Psoas muscle (tissue), 8 donors: ENCODE measurements around the gene KCNK2. TPM values are rescaled to one million over a fixed set of nuclear protein-coding genes. Genes with fewer than 3 reads are reported as not detected.

Source experiments
- ATAC-seq, 4 donors: fragments of 200-7000 bp; cut with Tn5 transposase; one replicate each; pipeline ENCODE4 v1.9.1; 2020; ENCODE audit warnings: moderate library complexity in 3 of 4, mild to moderate bottlenecking in 2 of 4
- DNase-seq, 2 donors: peaks; one replicate each; pipeline ENCODE4 v3.0.0-alpha.2; 2020
- H3K27ac ChIP-seq: fragments of 200-600 bp; one replicate; pipeline ENCODE4 v1.8.0; 2022
- H3K27me3 ChIP-seq, 3 donors: fragments of 200-600 bp in 1 of 3; one replicate each; pipeline versions ENCODE4 v1.6.1 to v1.8.0; 2013 to 2022; ENCODE audit warnings: low read length in 2 of 3, mild to moderate bottlenecking in 2 of 3, moderate library complexity in 1 of 3; ENCODE audit not compliant: insufficient read depth in 3 of 3
- H3K36me3 ChIP-seq, 2 donors: fragments of 200-600 bp in 1 of 2; one replicate each; pipeline versions ENCODE4 v1.6.1 to v1.8.0; 2013 to 2022; ENCODE audit warnings: low read depth in 1 of 2, mild to moderate bottlenecking in 1 of 2, moderate library complexity in 1 of 2; ENCODE audit not compliant: insufficient read depth in 1 of 2
- H3K4me1 ChIP-seq: fragments of 200-600 bp; one replicate; pipeline ENCODE4 v1.8.0; 2022
- H3K4me3 ChIP-seq: fragments of 200-600 bp; one replicate; pipeline ENCODE4 v1.8.0; 2022; ENCODE audit warnings: mild to moderate bottlenecking
- H3K9me3 ChIP-seq: fragments of 200-600 bp; one replicate; pipeline ENCODE4 v1.8.0; 2022
- CTCF ChIP-seq: fragments of 200-600 bp; IDR thresholded peaks from one replicate; pipeline ENCODE4 v1.8.0; 2022; ENCODE audit warnings: antibody characterized with exemption
- WGBS, 3 donors: extraction: QIAGEN DNeasy Blood & Tissue Kit; methylation state at CpG; one replicate each; pipeline versions ENCODE4 v1.1.6 to v1.1.7; 2013; 5-methylcytosine and 5-hydroxymethylcytosine counted together
- intact Hi-C, 2 donors: fragments of 100-400 bp; cut with DNase I; formaldehyde crosslinking; loops; one replicate each; pipeline versions ENCODE4 v1.11.0 to v1.14.2; 2022
- polyA plus RNA-seq, 3 donors: library from polyadenylated mRNA; stranded (reverse); fragments of 200-250 nt; gene quantifications; one replicate each; pipeline ENCODE4 v1.2.3, GENCODE V29; 2013
- total RNA-seq, 4 donors: library from RNA; stranded (reverse); fragmentation: NEBNext Ultra II Directional in 2 of 4; extraction: Animal tissue kit (Norgen Biotek cat#: 25700) in 2 of 4; gene quantifications; one replicate each; pipeline versions ENCODE4 v1.2.1 to v1.2.4, GENCODE V29; 2021 to 2023
- donor health status: healthy with polysubstance abuse.
- donor health status: DM: no; HTN: no; CAD: no; lungs with moderate emphysema.
- donor health status: Bipolar disorder and iron deficiency.
- donor health status: healthy.
- donor health status: DM: yes; HTN: yes; CAD: no.
- donor health status: DM: no; HTN: no; CAD: no.
- donor health status: DM: no; HTN: no; CAD: no.
- donor health status: DM: yes; HTN: yes; CAD: no.

Gene KCNK2
- total and polyA plus RNA-seq, 7 donors = 0.03 to 2.1 (median 0.91) TPM

DNA sequence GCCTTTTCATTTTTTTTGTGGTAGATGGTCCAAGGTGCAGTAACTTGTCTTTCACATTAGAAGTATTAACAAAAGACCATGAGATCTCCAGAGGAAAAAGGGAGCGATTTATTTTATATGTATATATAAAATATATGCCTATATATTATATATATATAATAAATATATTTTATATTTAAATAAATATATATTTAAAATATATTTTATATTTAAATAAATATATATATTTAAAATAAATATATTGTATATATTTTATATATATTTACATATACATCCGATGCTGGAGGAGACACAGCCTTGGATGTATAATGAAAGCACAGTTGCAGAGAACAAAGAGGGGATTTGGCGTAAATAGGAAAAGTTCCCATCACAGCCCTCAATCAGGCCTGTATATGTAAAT lies 182.1 kb downstream of the KCNK2 start:
- H3K36me3 ChIP-seq = no peaks in the 10 kb centered on the region
- no peak for DNase-seq
- WGBS, 3 donors = 94 to 98% (median 98%) methylated on average over 3 of the region's 3 CpGs
- H3K27ac ChIP-seq = no peak overlapping the region
- ATAC-seq = no peak
- H3K4me1 ChIP-seq = no peaks in the 10 kb centered on the region
- H3K27me3 ChIP-seq = no peaks in the 10 kb centered on the region
- no peak overlapping the region for H3K4me3 ChIP-seq
- intact Hi-C loops = no loop called here
- H3K9me3 ChIP-seq = no peaks in the 10 kb centered on the region
- no peak for TF ChIP-seq CTCF

DNA sequence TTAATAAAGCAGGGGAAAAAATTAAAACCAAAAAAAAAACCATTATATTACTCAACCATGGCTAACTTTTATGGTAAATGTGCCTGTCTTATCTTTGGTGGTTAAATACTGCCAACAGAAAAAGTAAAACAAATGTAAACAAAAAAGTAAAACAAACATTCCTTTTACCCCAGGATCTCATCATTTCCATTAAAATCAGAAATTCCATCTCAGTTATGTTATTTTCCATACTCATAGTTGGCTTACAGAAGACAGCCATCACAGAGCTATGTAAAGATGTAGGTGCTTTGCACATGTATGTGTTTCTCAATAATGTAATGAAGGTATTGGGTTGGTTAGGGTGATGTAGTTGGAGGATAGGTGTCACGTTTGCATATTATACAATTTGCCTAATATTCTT lies 185.0 kb downstream of the KCNK2 start:
- no peaks in the 10 kb centered on the region for H3K9me3 ChIP-seq
- ATAC-seq = no peak
- intact Hi-C loops = no loop called here
- no peaks in the 10 kb centered on the region for H3K27me3 ChIP-seq
- 56 to 83% (median 76%) methylated on average over 1 of the region's 1 CpG for WGBS, 3 donors
- no peak for DNase-seq
- H3K36me3 ChIP-seq = no peaks in the 10 kb centered on the region
- H3K4me3 ChIP-seq = no peak overlapping the region
- no peaks in the 10 kb centered on the region for H3K4me1 ChIP-seq
- TF ChIP-seq CTCF = no peak
- H3K27ac ChIP-seq = no peak overlapping the region

- TF ChIP-seq CTCF = no peak
- no peak overlapping the region for H3K27ac ChIP-seq
- 61 to 71% (median 62%) methylated on average over 3 of the region's 3 CpGs for WGBS, 3 donors
- no peak overlapping the region for H3K4me3 ChIP-seq
- intact Hi-C loops = no loop called here
- no peaks in the 10 kb centered on the region for H3K27me3 ChIP-seq
- DNase-seq = no peak
- no peaks in the 10 kb centered on the region for H3K4me1 ChIP-seq
- H3K36me3 ChIP-seq = no peaks in the 10 kb centered on the region
- H3K9me3 ChIP-seq = no peaks in the 10 kb centered on the region
- ATAC-seq = no peak
Observed at GRCh38 chr1:215269955-215270354, 187.4 kb downstream of the KCNK2 start.

- 60 to 63% (median 61%) methylated on average over 5 of the region's 5 CpGs for WGBS, 3 donors
- DNase-seq = no peak
Observed at GRCh38 chr1:215273838-215274516, 191.4 kb downstream of the KCNK2 start.

More at GRCh38 chr1:215273838-215274516, 191.4 kb downstream of the KCNK2 start:
- intact Hi-C loops = no loop called here
- H3K9me3 ChIP-seq = no peaks in the 10 kb centered on the region
- H3K4me1 ChIP-seq = no peaks in the 10 kb centered on the region
- H3K27me3 ChIP-seq = no peaks in the 10 kb centered on the region
- ATAC-seq = no peak
- H3K27ac ChIP-seq = no peak overlapping the region
- no peak overlapping the region for H3K4me3 ChIP-seq
- no peaks in the 10 kb centered on the region for H3K36me3 ChIP-seq
- TF ChIP-seq CTCF = no peak
